ENCODE results near the gene AKR1D1.
"Not testable (repeated sequence)": the region's sequence is repeated elsewhere in the genome, so short reads cannot be mapped to it uniquely, and the experiment has no call there.

AKR1D1 gene

DNA sequence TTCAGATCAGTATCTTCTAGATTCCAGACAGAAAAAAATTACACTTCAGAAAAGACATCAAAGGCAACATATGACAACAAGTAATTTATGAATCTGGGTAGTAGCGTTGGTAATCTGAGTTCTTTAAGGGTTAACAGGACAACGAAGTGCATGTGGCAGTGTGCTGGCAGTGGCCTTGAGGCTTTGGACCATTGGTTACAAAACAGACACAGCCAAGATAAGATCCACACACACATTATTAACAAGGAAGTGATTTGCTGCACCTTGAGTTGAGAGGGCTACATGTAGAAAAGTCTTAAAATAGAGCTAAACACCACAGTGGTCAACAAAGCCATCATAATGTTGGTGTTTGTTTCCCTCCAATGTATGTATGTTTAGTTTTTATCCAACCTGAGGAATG lies 40.6 kb downstream of the AKR1D1 start:
- intact Hi-C loops (cut with DNase I), result no loop called here
- DNase-seq, result no peak

DNA sequence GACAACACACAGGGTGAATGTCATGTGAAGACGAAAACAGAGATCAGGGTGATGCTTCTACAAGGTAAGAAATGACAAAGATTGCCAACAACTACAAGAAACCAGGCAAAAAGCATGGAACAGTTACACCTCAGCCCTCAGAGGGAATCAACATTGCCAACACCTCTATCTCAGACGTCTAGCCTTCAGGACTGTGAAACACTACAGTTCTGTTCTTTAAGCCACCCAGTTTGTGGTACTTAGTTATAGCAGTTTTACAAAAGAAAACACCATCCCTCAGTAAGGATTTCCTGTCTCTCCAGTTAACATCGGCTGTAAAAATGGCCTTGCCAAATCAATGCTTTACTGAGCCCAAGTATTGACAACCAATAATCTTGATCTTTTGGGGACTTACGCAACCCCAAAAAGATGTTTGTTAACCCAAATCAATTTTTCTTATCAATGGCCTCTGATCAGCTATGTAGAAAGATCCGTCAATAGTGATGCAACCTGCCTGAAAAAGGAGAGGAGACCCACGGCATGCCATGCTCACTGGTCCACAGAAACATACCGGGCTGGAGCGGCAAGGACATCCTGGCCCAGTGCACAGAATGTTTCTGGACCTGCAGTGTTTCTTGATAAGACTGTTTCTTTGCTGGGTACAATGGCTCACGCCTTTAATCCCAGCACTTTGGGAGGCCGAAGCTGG lies 44.0 kb downstream of the AKR1D1 start:
- no peak for DNase-seq
- intact Hi-C loops (cut with DNase I), result no loop called here

DNA sequence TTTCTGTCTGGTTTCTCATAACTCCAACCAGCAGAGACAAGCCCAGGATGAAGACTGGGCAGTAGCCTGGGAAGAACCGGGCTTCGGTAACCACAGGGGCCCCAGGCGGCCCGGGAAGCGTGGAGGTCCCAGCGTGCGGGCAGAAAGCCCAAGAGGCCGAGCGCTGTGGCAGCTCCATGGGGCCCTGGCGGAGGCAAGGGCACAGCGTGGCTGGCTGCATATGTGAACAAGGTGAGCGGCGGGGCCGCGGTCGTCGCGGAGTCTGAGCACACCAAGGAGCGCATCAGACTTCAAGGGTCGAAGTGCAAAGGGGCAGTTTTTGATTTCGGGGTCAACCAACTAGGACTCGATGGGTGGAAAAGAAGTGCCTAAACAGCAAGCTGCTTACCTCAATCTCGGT lies 45.9 kb downstream of the AKR1D1 start:
- intact Hi-C loops (cut with DNase I), result no loop called here
- DNase-seq, result peak in 1 of 10 donors; percentile 70

DNA sequence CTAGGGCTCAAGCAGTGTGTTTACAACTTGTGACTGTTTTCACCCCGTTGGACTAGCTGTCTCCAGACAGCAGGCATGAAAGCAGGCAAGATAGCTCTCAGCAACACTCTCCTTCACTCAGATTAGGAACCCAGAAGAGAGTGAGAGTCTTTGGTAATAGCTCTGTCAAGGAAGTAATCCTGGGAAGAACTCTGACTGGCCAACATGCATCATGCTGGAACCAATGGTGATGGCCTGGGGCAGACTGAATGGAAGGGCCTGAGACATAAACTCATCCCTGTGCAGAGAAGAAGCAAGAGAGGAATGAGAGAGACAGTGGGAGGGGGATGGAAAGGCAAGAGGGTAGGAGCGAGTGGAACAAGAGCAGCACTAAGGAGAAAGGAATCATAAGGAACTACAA lies 48.9 kb downstream of the AKR1D1 start:
- intact Hi-C loops (cut with DNase I), result no loop called here
- no peak for DNase-seq

DNA sequence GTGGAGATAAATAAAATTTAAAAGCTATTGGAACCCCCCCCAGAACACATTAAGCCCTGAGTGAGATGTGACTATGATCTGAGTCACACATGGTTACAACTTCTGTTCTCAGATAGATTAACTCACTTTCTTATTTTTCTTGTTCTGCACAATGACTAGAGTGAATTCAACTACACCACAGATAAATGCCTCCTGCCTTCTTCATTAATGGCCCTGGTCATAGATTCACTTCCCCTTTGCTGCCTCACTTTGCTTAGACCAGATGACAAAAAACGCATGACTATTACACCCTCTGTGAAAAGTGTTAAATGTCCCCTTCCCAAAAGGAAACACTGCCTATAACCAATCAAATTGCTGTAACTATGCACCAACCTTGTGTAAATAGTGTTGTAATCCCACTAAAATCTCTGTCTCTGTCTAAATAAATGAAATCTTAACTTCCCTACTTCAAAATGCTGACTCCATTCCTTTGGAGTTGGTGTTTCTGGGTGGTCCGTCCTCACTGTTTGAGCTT lies 49.4 kb downstream of the AKR1D1 start:
- intact Hi-C loops (cut with DNase I), result no loop called here
- no peak for DNase-seq

DNA sequence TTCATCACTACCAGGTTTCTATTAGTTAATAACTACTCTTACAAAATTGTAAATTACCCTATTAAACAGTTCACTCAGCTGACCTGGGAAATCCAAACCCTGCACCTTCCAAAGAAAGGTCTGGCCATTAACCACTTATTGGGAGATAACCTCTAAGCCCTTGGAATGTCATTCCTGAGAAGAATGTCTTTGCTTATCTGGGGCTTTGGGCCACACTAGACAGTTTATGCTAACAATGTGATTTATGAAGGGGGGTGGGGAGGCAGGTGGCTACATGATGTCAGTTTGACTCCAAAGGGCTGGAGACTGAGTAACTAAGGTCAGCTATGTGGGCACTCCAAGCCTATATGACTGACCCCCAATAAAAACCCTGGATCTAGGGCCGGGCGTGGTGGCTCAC lies 50.7 kb downstream of the AKR1D1 start:
- no peak for DNase-seq
- intact Hi-C loops (cut with DNase I), result no loop called here

DNA sequence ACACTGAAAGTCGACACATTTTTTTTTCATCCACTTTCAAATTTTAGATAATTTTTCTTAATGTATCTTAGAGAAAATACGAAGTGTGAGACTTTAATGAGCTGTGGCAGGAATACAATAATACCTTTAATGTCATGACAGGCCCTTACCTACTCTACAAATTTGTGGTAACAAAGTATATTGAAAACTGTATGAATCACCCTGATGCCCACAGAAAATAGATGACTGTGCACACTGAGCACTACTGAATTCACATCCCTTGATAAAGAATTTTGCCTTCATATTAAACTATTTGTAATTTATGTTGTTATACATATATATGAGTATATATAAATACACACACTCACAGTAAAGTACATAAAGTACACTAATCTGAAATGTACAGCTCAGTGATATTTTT lies 51.7 kb downstream of the AKR1D1 start:
- DNase-seq, result no peak

DNA sequence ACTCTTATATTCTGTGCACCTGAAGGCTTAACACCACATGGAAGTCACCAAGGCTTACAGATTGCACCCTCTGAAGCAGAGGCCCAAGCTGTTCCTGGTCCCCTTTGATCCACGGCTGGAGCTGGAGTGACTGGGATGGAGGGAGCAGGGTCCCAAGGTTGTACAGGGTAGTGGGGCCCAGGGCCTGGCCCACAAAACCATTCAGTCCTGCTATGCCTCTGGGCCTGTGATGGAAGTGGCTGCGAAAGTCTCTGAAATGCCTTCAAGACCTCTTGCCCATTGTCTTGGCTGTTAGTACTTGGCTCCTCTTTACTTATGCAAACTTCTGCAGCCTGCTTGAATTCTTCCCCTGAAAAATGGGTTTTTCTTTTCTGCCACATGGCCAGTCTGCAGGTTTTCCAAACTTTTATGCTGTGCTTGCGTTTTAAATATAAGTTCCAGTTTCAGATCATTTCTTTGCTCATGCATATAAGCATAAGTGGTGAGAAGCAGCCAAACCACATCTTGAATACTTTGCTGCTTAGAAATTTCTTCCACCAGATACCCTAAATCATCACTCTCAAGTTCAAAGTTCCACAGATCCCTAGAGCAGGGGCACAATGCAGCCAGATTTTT lies 53.4 kb downstream of the AKR1D1 start:
- intact Hi-C loops (cut with DNase I), result no loop called here
- peak in 1 of 10 donors; percentile 76 for DNase-seq

More for the DNA sequence above, 51.7 kb downstream of the AKR1D1 start:
- intact Hi-C loops (cut with DNase I), result no loop called here

DNA sequence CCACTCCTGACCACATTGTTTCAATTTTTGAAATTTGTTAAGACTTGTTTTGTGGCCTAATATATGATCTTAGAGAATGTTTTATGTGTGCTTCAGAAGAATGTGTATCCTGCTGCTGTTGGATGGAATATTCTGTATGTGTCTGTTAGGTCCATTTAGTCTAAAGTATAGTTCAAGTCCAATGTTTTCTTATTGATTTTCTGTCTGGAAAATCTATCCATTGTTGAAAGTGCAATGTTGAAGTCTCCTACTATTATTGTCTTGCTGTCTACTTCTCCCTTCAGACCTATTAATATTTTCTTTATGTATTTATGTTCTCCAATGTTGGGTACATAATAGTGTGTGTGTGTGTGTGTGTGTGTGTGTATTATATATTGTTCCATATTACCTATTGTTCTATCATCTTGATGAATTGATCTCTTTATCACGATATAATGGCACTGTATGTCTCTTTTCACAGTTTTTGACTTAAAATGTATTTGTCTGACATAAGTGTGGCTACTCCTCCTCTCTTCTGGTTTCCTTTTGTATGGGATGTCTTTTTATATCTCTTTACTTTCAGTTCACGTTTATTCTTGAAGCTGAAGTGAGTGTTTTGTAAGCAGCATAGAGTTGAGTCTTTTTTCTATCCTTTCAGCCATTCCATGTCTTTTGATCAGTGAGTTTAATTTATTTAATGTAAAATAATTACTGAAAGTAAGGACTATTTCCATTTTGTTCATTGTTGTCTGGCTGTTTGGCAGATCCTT lies 61.3 kb downstream of the AKR1D1 start:
- no peak for DNase-seq
- intact Hi-C loops (cut with DNase I), result no loop called here

DNA sequence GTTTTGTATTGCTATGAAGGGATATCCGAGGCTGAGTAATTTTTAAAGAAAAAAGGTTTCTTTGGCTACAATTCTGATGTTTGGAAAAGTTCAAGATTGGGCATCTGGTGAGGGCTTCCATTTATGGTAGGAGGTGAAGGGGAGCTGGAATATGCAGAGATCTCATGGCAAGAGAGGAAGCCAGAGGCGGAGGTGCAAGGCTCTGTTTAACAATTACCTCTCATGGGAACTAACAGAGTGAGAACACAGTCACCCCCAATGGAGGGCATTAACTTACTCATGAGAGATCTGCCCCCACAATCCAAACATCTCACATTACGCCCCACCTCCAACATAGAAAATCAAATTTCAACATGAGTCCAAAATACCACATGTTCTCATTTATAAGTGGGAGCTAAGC lies 62.0 kb downstream of the AKR1D1 start:
- intact Hi-C loops (cut with DNase I), result no loop called here
- no peak for DNase-seq

DNA sequence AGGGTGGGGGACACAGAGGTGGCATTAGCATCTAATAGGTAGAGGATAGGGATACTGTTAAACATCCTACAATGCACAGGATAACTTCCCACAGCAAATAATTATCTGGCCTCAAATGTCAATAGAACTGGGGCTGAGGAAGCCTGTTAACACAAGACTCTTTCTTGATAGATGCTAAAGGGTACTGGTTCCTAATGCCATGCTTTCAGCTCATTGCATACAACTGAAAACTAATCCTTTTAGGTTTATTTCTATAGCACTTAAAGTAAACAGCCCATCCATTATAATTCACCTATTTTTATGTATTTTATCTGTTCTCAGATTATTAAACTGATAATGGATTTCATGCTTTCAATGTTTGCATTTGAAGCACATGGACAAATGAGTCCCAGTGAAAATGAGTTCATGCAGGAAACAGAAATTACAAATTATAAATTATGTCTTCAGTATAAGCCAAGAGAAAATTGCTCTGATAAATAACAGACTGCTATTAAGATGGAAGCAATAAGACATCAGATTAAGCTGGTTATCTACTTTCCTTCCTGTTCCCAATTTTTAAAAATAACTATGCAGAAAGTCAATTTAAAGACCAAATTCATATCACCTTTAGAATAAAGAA lies 66.4 kb downstream of the AKR1D1 start:
- no peak for DNase-seq
- intact Hi-C loops (cut with DNase I), result no loop called here

DNA sequence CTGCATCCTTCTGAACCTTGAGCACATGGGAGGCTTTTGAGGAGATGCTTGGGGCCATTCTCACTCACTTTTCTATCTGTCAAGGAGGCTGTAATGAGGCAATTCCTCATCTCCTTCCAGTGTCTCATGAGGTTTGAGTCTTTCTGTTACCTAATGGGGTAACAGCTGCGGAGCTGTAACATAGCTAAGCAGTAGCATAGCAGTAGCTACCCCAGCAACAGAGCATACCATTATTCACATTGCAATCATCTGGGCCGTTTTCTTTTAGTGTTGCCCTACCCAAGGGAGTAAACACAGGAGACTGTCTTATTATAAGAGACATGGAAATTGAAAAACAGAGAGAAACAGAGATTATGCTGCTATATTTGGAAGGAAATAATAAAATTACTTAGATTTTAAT lies 68.7 kb downstream of the AKR1D1 start:
- intact Hi-C loops (cut with DNase I), result no loop called here
- no peak for DNase-seq

DNA sequence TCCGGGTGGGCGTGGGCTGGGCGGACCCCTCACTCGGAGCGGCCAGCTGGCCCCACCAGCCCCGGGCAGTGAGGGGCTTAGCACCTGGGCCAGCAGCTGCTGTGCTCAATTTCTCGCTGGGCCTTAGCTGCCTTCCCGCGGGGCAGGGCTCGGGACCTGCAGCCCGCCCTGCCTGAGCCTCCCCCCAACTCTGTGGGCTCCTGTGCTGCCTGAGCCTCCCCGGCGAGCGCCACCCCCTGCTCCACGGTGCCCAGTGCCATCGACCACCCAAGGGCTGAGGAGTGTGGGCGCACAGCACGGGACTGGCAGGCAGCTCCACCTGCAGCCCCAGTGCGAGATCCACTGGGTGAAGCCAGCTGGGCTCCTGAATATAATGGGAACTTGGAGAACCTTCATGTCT lies 70.0 kb downstream of the AKR1D1 start:
- DNase-seq; intact Hi-C loops (cut with DNase I): not testable (repeated sequence)

DNA sequence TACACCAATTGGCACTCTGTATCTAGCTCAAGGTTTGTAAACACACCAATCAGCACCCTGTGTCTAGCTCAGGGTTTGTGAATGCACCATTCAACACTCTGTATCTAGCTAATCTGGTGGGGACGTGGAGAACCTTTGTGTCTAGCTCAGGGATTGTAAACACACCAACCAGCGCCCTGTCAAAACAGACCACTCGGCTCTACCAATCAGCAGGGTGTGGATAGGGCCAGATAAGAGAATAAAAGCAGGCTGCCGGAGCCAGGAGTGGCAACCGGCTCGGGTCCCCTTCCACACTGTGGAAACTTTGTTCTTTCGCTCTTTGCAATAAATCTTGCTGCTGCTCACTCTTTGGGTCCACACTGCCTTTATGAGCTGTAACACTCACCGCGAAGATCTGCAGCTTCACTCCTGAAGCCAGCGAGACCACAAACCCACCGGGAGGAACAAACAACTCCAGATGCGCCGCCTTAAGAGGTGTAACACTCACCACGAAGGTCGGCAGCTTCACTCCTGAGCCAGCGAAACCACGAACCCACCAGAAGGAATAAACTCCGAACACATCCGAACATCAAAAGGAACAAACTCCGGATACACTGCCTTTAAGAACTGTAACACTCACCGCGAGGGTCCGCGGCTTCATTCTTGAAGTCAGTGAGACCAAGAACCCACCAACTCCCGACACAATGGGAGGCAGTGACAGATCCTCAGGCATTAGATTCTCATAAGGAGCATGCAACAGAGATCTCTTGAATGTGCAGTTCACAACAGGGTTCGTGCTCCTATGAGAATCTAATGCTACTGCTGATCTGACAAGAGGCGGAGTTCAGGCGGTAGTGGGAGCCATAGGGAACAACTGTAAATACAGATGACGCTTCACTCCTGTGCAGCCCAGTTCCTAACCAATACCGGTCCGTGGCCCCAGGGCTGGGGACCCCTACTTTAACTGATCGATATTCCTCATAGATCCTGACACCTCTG lies 70.8 kb downstream of the AKR1D1 start:
- intact Hi-C loops (cut with DNase I); DNase-seq: not testable (repeated sequence)

DNA sequence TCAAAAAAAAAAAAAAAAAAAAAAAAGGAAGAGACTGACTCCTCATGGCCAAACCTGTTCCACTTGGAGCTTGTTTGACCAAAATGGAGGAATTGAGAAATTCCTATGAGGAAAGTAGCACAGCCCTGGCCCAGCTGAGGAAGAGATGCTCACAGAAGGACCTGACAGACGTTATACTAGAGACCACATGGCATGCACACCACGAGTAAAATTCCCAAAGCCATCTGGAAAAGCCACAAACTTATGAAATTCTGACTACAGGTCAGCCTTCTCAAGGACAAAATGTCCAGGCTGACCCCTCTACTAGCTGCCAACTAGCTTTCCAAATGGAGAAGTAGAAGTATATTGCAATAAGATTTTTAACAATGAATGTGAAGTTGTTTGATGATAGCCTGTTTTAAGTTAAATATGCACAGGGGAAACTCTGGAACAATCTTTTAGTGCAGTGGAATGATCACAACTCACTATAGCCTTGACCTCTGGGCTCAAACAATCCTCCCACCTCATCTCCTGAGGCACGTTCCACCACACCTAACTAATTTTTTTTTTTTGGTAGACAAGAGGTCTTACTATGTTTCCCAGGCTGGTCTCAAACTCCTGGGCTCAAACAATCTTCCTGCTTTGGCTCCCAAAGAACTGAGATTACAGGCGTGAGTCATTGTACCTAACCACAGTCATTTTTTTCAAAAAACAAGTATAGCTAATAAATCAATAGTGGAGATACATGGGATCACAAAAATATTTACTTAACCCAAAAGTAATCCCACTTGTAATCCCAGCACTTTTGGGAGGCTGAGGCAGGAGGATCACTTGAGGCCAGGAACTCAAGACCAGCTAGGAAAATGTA lies 75.7 kb downstream of the AKR1D1 start:
- no peak for DNase-seq
- intact Hi-C loops (cut with DNase I), result no loop called here

DNA sequence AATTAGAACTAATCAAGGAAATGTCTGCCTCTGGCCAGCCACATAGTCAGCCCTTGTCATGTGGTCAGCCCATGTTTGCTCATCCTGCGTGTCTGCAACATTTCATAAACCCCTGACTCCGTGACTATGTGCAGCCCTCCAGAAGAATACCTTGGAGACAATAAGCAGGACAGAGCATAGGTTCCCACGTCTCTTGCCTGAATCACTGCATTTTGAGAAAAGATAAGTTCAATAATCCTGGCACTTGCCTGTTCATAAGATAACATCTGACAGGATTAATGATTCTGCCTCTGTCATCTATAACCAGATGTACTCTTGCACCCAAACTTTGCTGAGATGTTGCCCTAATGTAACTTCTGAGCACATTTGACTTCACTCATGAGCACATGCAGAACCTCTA lies 78.4 kb downstream of the AKR1D1 start:
- intact Hi-C loops (cut with DNase I), result no loop called here
- DNase-seq, result no peak

DNA sequence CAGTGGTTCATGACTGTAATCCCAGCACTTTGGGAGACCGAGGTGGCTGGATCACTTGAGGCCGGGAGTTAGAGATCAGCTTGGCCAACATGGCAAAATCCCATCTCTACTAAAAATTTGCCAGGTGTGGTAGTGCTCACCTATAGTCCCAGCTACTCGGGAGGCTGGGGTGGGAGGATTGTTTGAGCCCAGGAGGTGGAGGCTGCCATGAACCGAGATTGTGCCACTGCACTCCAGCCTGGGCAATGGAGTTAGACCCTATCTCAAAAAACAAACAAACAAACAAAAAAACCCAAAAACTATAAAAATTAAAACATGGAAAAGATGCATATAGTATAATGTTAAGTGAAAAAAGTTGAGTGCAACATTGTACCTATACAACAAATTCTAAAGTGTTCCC lies 81.4 kb downstream of the AKR1D1 start:
- intact Hi-C loops (cut with DNase I), result no loop called here
- no peak for DNase-seq

DNA sequence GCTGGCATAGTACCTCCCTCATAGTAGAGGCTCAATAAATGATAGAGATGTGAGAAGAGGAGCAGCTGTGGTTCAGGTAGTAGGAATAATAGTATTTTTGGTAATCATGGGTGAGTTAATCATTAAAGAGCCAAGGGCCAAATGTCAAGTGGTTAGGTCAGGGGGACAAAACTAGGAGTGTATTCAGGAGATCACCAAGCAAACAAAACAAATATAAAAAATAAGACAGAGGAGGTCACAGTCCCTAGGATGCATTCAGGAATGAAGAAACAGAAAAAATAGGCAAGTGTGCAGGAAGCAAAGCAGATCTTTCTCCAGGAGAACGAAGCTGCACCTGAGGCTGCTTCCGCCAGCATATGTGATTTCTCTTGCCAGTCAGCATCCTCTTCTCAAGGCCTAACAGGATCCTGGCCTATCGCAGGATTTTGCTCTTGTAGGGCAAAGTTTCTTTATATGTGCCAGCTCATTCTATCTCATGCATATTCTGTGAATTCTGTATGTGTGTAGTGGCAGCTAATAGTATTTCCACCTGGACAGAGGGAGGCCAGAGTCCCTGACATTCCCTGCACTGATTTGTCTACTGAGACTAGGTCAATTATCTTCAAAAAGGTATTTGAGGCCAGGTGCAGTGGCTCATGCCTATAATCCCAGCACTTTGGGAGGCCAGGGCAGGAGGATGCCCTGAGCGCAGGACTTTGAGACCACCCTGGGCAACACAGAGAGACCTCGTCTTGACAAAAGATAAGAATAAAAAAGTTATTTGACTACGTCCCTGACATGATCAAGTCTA lies 82.7 kb downstream of the AKR1D1 start:
- no peak for DNase-seq
- intact Hi-C loops (cut with DNase I), result no loop called here

Measured in posterior cingulate gyrus (tissue), 11 donors.